Islet precursor cell (in vitro differentiated cells): Measurements from ENCODE around the gene MYBBP1A.

Experiments
- DNase-seq: peaks from one replicate; pipeline ENCODE4 v3.0.0-alpha.2; 2018

The MYBBP1A gene

GRCh38 chr17:4548721-4549531 is 6.3 kb downstream of the MYBBP1A start:
- no peak for DNase-seq

GRCh38 chr17:4548061-4548461 is 7.1 kb downstream of the MYBBP1A start:
- no peak for DNase-seq

DNA sequence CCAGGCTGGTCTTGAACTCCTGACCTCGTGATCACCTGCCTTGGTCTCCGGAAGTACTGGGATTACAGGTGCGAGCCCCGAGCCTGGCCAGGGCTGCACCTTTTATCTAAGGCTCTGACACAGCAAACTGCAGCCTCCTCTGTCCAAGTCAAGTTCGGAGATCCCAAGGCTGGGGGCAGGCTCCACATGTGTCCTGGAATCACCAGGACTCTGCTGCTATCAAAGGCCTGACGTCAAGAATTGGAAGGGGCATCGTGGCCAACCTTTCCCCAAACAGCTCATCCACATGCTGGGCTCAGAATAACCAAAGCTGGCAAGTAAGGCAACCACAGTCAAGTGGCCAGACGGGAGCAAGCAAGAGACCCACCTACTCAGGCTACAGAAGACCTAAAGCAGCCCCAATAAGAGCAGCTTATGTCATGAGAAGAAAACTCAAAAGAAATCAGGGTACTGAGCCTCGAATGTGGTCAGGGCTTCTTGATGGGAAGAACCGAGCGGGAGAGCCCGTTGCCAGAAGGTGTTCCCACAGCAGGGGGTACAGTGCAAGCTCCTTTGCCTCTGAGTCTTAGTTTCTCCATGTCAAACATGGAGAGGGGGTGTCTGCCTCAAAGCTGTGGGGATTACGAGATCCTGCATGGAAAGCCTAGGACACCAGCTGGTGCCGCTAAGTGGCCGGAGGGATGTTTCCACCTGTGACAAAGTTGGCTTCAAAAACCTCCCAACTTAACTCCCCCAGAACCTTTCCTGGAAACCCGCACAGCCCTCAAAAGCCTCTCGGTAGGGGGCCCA is 7.9 kb downstream of the MYBBP1A start:
- DNase-seq, result peak; percentile 52

DNA sequence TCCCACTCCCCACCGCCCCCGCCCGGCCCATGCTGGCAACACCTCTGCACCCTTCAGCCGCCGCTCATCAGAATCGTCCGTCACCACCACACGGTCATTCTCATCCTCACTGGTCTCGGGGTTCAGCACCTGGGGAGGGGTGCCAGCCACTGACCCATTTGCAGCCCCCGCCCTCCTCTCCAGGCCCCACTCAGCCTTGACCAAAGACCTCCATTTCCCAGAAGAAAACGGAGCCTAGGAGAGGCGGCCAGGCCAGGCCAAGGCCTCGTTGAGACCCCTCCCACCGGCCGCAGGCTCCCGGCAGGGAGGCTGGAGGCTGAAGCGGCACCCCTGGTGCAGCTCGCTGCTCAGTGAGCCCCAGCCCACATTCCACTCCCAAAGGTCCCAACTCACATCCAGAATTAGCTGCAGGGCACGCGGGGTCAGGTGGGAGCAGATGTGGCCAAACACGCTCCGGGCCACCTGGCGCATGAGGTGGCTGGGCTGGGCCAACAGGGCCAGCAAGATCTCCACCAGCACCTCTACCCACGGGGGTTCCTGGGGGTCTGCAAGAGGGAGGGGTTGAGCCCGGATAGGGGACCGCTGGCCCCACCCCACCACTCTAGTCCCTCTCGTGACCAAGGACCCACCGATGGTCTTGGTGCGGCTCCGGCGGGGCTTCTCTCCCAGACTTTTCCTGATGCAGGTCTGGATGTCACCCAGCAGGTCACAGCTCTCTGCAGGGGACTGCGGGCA is 9.8 kb downstream of the MYBBP1A start:
- no peak for DNase-seq

DNA sequence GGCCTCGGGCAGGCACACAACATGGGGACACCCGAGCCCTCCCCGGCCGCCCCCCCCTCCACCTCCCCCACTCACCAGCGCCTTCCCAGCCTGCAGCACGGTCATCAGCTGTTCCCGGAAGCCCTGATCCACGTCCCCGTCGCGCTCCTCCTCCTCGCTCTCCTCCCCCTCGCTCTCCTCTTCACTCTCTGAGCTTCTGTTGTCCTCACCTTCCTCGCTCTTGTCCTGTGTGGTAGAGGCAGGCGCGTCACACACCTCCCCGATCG is 10.3 kb downstream of the MYBBP1A start:
- DNase-seq, result no peak

DNA sequence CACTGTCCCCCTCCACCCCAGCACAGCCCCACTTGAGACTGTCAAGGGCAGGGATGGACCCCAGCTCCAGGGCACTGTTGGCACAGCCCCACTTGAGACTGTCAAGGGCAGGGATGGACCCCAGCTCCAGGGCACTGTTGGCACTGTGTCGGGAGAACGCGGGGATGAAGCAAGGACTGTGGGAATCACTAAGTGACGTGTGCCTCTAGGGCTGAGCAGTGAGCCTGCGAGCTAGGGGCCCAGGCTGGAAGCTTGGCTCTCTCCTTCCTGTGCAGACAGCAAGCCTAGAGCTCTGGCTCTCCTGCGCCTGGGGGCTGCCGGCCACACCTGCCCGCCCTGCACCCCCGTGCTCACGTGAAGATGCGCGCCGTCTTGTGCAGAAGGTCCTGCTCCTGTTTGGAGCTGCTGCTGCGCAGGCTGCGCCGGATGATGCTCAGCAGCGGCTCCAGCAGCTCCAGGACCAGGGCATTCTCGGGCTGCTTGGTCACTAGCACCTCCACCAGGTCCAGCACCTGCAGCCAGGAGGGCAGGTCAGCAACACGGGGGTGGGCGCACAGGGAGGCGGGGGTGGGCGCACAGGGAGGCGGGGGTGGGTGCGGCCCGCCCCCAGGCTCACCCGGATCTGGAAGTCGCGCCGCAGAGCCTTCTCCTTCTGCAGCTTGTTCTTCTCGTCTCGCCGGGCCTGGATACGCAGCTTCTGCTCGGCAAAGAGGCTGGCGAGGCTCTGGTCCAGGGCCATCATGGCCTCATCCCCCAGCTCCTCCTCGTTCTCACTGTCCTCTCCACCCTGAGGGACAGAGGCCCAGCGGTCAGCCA is 10.8 kb downstream of the MYBBP1A start:
- DNase-seq, result no peak

DNA sequence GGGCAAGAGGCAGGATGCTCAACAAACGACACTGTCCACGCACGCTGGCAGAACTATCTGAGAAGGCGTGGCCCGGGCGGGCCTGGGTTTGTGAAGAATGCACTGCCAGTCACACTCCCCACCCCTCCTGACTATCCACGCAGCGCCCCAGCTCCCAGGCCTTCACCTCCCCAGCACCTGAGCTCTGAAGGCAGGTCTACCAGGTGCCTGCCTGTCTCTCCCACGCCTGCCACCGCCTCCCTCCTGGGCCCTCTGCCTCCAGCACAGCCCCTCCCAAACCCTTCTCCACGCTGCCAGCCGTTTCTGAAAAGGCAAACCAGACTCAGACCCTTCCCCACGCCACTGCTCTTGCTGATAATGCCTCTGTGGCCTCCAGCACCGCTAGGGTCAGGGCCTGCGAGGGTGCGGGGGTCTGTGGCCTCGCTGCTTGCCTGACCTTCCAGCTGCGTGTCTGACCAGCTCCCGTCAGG is 11.6 kb downstream of the MYBBP1A start:
- no peak for DNase-seq

GRCh38 chr17:4542726-4543191 is 12.4 kb downstream of the MYBBP1A start:
- DNase-seq, result no peak

DNA sequence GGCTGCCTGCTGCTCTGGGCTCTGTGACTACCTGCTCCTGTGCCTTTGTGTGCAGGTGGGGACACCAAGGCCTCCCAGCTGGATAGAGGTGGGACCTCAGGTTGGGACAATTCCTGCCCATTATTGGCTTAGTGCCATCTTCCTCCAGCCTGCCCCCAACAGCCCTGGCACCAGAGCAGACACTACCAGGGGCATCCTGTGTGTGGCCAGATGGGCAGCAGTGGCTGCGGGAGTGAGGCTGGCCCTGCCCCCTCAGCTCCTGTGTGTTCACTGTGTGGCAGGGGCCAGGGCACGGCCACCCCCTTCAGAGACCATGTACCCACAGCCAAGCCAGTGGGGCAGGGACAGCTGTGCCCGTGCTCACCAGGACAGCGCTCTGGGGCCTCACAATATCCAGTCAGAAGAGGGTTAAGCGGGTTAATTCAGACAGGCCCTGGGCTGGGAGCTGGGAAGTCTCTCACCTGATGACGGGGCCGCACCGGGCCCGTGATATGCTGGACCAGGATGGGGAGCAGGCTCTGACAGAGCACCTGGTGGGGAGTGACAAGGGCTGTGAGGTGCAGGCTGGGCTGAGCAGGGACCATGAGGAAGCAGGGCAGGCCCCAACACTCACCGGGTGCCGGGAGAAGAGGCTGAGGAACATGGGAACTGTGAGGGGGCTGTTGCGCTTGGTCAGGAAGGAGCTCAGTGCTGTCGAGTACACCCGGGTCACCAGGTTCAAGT is 13.0 kb downstream of the MYBBP1A start:
- DNase-seq, result no peak

GRCh38 chr17:4541328-4542002 is 13.7 kb downstream of the MYBBP1A start:
- no peak for DNase-seq

- DNase-seq, result no peak
Observed at GRCh38 chr17:4540687-4541327, 14.4 kb downstream of the MYBBP1A start.

GRCh38 chr17:4540224-4540651 is 14.9 kb downstream of the MYBBP1A start:
- peak; percentile 85 for DNase-seq

DNA sequence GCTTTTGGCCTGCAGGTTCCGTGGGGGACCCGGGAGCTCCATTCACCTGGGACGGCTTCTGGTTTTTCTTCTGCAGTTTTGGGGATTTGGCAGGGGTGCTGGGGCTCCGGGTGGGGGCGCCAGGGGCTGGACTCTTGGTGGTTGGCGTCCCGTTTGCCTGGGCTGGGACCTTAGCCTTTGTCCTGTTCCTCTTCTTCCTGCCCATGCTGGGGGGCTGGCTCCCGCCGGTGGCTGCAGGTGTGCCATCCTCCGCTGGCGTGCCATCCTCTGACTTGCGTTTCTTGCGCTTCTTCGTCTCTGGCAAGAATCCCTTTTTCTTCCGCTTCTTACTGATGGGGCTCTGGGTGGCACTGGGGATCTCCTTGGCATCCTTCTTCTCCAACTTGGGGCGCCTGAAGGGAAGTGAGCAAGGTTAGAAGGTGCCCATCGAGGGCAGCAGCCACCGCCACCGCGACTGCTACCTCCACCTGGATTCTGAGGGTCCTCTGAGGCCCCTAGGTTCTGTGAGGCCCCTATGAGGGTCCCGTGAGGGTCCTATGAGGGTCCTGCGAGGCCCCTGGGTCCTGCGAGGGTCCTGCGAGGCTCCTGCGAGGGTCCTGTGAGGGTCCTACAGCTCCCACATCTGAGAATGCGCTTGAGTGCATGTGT is 15.5 kb downstream of the MYBBP1A start:
- no peak for DNase-seq

DNA sequence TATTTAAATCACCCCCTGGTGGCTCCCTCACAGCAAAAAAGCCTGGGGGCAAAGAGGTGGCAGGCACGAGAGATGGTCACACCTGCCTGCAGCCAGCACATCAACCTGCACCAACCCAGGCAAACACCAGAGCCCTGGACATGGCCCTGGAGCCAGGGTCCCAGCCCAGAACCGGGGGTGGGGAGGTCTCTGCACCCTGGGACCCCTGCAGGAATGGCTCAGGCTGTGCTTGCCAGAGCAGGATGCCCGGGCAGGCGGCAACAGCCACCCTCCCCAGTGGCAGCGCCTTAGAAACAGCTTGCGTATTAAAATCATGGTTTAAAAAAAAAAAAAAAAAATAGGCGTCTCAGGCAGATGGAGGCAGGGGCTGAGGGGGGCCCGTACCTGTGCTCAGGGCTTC is 16.2 kb downstream of the MYBBP1A start:
- no peak for DNase-seq

- DNase-seq, result no peak
Observed at GRCh38 chr17:4538236-4539002, 16.8 kb downstream of the MYBBP1A start.

DNA sequence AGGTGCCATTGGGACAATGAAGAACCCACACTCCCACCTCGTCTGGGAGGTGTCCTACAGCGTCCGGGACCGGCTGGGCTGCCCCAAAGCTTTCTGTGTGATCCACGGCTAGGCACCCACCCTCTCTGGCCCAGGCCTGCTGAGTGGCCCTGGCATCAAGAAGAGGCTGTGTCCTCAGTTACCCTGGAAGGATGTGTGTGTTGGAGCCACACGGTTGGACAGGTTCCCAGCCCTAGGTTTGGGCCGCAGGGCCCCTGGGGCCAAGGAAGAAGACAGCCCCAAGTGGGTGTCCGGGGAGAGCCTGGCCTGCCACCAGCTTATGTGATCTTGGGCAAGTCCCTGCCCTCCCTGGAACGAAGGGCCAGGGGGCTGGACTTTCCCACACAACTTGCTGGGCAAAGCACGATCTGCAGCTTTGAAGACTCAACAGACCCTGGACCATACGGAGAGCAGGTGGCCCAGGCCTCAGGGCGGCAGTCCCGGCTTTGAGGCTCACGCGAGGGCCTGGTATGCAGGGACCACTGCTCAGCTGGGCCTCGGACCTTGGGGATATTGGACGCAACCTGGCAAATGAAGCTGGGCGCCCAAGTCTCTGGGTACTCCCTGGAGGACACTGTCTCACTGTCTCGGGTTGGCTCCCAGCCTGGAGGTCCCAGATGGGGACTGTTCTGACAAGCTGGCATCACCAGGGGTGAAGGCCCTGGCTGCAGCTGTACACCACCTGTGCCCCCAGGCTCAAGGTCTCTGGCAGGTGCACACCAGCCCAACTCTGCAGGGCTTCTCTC is 17.5 kb downstream of the MYBBP1A start:
- no peak for DNase-seq

DNA sequence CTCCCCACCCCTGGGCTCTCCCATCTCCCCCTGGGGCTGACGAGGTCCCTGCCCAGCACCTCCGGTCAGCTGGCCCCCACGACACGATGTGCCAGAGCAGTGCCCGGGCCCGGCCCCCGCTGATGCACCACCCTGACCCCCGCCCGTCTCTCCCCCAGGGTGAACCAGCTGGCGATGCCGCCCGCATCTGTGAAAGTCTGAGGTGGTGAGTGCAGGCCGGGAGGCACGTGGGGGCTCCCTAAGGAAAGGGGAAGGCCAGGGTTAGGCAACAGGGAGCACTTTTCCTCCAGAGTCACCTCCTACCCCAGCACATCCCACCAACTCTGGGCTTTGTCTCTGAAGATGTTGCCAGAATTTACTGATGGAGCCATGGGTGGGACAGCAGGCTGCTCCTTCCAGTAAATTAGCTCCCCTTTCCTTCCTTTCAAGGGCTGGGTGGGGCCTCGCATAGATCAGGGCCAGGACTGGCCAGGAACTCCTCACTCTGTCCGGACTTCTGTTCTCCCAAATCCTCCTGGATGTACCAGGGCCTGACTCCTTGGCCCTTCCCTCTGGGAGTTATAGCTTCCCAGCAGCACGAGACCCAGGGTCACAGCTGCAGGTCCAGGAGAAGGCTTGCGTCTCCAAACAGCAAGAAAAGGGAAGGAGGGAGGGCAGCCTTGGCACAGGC is 18.3 kb downstream of the MYBBP1A start:
- no peak for DNase-seq

GRCh38 chr17:4536259-4536741 is 18.9 kb downstream of the MYBBP1A start:
- no peak for DNase-seq
